HepG2 (cell line): Measurements from ENCODE around the gene CDC42BPG. TPM values are rescaled to one million over a fixed set of nuclear protein-coding genes. Genes with fewer than 3 reads are reported as not detected.

Experiments
- ATAC-seq: fragments of 200-7000 bp; cut with Tn5 transposase; 3 replicates; pipeline ENCODE4 v1.9.1; 2020; ENCODE audit warnings: mild to moderate bottlenecking, moderate library complexity
- BruUV-seq: library from RNA; stranded (reverse); fragments of 400-500 nt; replicated peaks from 2 replicates; lab custom pipeline; 2021; lab: Mats Ljungman, UMichigan
- CTCF ChIA-PET: fragments of 300-600 bp; formaldehyde crosslinking; extraction: SDS; loops from one replicate; lab custom pipeline; 2021; ENCODE audit warnings: low total read pairs, inconsistent platforms, low intra/inter-chr PET ratio; lab: Yijun Ruan, JAX
- POLR2A ChIA-PET: fragments of 350-600 bp; sonication (Branson Sonifier 250); formaldehyde crosslinking; loops from one replicate; lab custom pipeline; 2020; ENCODE audit warnings: antibody characterized with exemption, inconsistent platforms; lab: Yijun Ruan, JAX
- DNase-seq: peaks from one replicate; pipeline ENCODE4 v3.0.0-alpha.2; 2015; ENCODE audit warnings: low spot score
- FAIRE-seq: peaks from 3 replicates; lab custom pipeline; 2011; peaks lifted over from hg19 to GRCh38; lab: Jason Lieb, UNC
- H2AFZ ChIP-seq: one replicate; pipeline ENCODE4 v1.6.1; 2011; ENCODE audit warnings: low read length, inconsistent platforms
- H3K27ac ChIP-seq: fragments of 300-600 bp; 3 replicates; pipeline ENCODE4 v1.8.0; 2011; ENCODE audit warnings: mixed run types, mild to moderate bottlenecking, mixed read lengths, low read length, inconsistent platforms; ENCODE audit not compliant: insufficient read depth; ENCODE audit errors: extremely low read length
- H3K27me3 ChIP-seq, 2 experiments: fragments of 200-600 bp in 1 of 2; 2 replicates in 1 of 2; 3 replicates in 1 of 2; pipeline versions ENCODE4 v1.6.0 to v1.8.0; 2011; ENCODE audit warnings: low read length in 2 of 2, mild to moderate bottlenecking in 2 of 2, moderate library complexity in 2 of 2, inconsistent platforms in 1 of 2; ENCODE audit not compliant: insufficient read depth in 2 of 2, control insufficient read depth in 1 of 2
- H3K36me3 ChIP-seq, 2 experiments: fragments of 200-600 bp in 1 of 2; replicated peaks in 1 of 2; 2 replicates in 1 of 2; 3 replicates in 1 of 2; pipeline versions ENCODE4 v1.5.1 to v1.8.0; 2011; ENCODE audit warnings: low read length in 2 of 2, inconsistent platforms in 1 of 2; ENCODE audit not compliant: insufficient read depth in 2 of 2, control insufficient read depth in 1 of 2
- H3K4me1 ChIP-seq: 2 replicates; pipeline ENCODE4 v1.5.1; 2012; ENCODE audit warnings: low read length, inconsistent platforms; ENCODE audit not compliant: insufficient read depth
- H3K4me2 ChIP-seq: 2 replicates; pipeline ENCODE4 v1.6.0; 2011; ENCODE audit warnings: low read depth, low read length, inconsistent platforms
- H3K4me3 ChIP-seq, 3 experiments: fragments of 200-600 bp in 1 of 3; sonication (generic), shearing (Covaris generic) in 1 of 3; replicated peaks in 1 of 3; 2 replicates each; pipeline ENCODE4 v1.5.1; 2011 to 2016; ENCODE audit warnings: low read length in 3 of 3, inconsistent platforms in 2 of 3, low read depth in 2 of 3, mild to moderate bottlenecking in 2 of 3, control low read depth in 1 of 3, mixed read lengths in 1 of 3; ENCODE audit not compliant: insufficient read depth in 1 of 3
- H3K79me2 ChIP-seq: one replicate; pipeline ENCODE4 v1.6.1; 2011; ENCODE audit warnings: low read length, inconsistent platforms; ENCODE audit not compliant: insufficient read depth
- H3K9ac ChIP-seq: 2 replicates; pipeline ENCODE4 v1.6.0; 2011; ENCODE audit warnings: mild to moderate bottlenecking, low read depth, low read length, inconsistent platforms; ENCODE audit not compliant: insufficient read depth
- H3K9me3 ChIP-seq: 2 replicates; pipeline ENCODE4 v1.5.1; 2012; ENCODE audit warnings: mild to moderate bottlenecking, low read length
- H4K20me1 ChIP-seq: 2 replicates; pipeline ENCODE4 v1.6.0; 2011; ENCODE audit warnings: inconsistent platforms, mild to moderate bottlenecking, low read length, moderate library complexity; ENCODE audit not compliant: insufficient read depth
- ARID4A ChIP-seq: sonication (generic); formaldehyde crosslinking; IDR thresholded peaks from 2 replicates; pipeline ENCODE4 v1.5.0; 2020; ENCODE audit warnings: mild to moderate bottlenecking, missing genetic modification reagents, borderline replicate concordance
- DNMT1 ChIP-seq: sonication (generic); formaldehyde crosslinking; IDR thresholded peaks from 2 replicates; pipeline ENCODE4 v1.5.1; 2020; ENCODE audit warnings: mild to moderate bottlenecking, missing genetic modification reagents
- HNRNPL ChIP-seq: fragments of 200-400 bp; formaldehyde crosslinking; IDR thresholded peaks from 2 replicates; pipeline ENCODE4 v1.6.1; 2017; ENCODE audit warnings: mild to moderate bottlenecking, low read depth, low read length
- MED8 ChIP-seq: sonication (generic); formaldehyde crosslinking; IDR thresholded peaks from 2 replicates; pipeline ENCODE4 v1.8.1; 2023; ENCODE audit warnings: mild to moderate bottlenecking, missing genetic modification reagents; ENCODE audit not compliant: insufficient replicate concordance
- NCOR1 ChIP-seq: fragments of 200-600 bp; sonication (generic); IDR thresholded peaks from 2 replicates; pipeline ENCODE4 v1.7.0; 2017; ENCODE audit warnings: antibody characterized with exemption, low read length, borderline replicate concordance
- UBTF ChIP-seq: sonication (generic); formaldehyde crosslinking; IDR thresholded peaks from 2 replicates; pipeline ENCODE4 v1.4.0; 2020; ENCODE audit warnings: mild to moderate bottlenecking, missing genetic modification reagents
- ZHX2 ChIP-seq, 2 experiments: sonication (generic) in 1 of 2; formaldehyde crosslinking in 1 of 2; IDR thresholded peaks; 2 replicates each; pipeline versions ENCODE4 v1.6.1 to v1.9.0; 2014 to 2022; ENCODE audit warnings: antibody characterized with exemption in 1 of 2, borderline replicate concordance in 1 of 2, inconsistent platforms in 1 of 2, low read depth in 1 of 2, missing genetic modification reagents in 1 of 2
- WGBS: methylation state at CpG from one replicate; pipeline ENCODE4 v1.1.6; 2017; ENCODE audit warnings: low lambda C conversion rate; 5-methylcytosine and 5-hydroxymethylcytosine counted together
- in situ Hi-C: cut with HindIII; loops from 2 replicates; pipeline ENCODE4 v1.10.0; 2017; ENCODE audit warnings: low pct_unique_long_range_greater_than_20kb; ENCODE audit not compliant: extremely low pct_ligation_motif_present
- intact Hi-C: fragments of 100-400 bp; cut with micrococcal nuclease; formaldehyde crosslinking; loops from one replicate; pipeline ENCODE4 v1.10.0; 2022; ENCODE audit not compliant: unreplicated experiment
- polyA plus RNA-seq, 8 experiments: library from polyadenylated mRNA; depleted of rRNA in 3 of 8; stranded (reverse) in 7 of 8; unstranded in 1 of 8; fragments of >200 nt; fragmentation: Illumina TruSeq in 4 of 8; extraction: Trizol in 4 of 8; gene quantifications; 2 replicates each; pipeline versions ENCODE4 v1.2.1 to v1.2.3, GENCODE V29; 2011 to 2016; ENCODE audit warnings: low read depth in 4 of 8, missing spikeins in 1 of 8, mixed read lengths in 1 of 8; ENCODE audit not compliant: insufficient read depth in 1 of 8
- total RNA-seq, 5 experiments: library from RNA; depleted of rRNA; stranded (reverse); fragments of >200 nt; fragmentation: Illumina TruSeq; extraction: Trizol; gene quantifications; 2 replicates each; pipeline ENCODE4 v1.2.3, GENCODE V29; 2016; ENCODE audit warnings: low read depth in 1 of 5

CDC42BPG gene
- total and polyA plus RNA-seq, 2 of the 13 experiments (the other 11 are each of a cell fraction or from before 2014, with no cell fraction given): 0.55 to 1.4 TPM

- TF ChIP-seq ZHX2 (IDR thresholded peaks at IDR 0.05; ENCODE audit: low read depth) (no peak), ZHX2 (CRISPR knock-in tag; IDR thresholded peaks at IDR 0.05; ENCODE audit: borderline replicate concordance) (no peak)
Measured at GRCh38 chr11:64876835-64877341, 32.4 kb upstream of the CDC42BPG start (continued).

- POLR2A ChIA-PET: interaction anchor here (1.7 to 10.4 kb wide), 4 partner anchors 12 to 188 kb away, joined by 3 to 132 read pairs (median 26); no protein-coding TSS in a partner anchor
- no peak for ATAC-seq
- H2AFZ ChIP-seq: no peak overlapping the region
- peak overlapping the region; percentile 98 for H3K4me2 ChIP-seq
- H3K36me3 ChIP-seq: peaks cover 2 to 10% of the 10 kb centered on the region in 2 experiments; a peak in 2 of 5 replicates
- peaks cover 80% of the 10 kb centered on the region for H3K4me1 ChIP-seq
- FAIRE-seq: no peak
- no peaks in the 10 kb centered on the region; a peak in 1 of 5 replicates for H3K27me3 ChIP-seq
- peak overlapping the region; percentile 47 for H3K27ac ChIP-seq
- intact Hi-C loops: no loop called here
- in situ Hi-C loops: no loop called here
- no TSS peak for BruUV-seq
- H3K9ac ChIP-seq: peak overlapping the region; percentile 81
- peaks cover 48% of the 10 kb centered on the region for H3K79me2 ChIP-seq
- H3K9me3 ChIP-seq: no peaks in the 10 kb centered on the region
- peak overlapping the region in 2 of 3 experiments; percentile 83 to 99; a peak in 5 of 6 replicates for H3K4me3 ChIP-seq
- DNase-seq: no peak
- CTCF ChIA-PET: no interaction called here
- H4K20me1 ChIP-seq: no peaks in the 10 kb centered on the region; the same call in 1 of the 2 replicates
- WGBS: 65% methylated on average over 9 of the region's 11 CpGs
- TF ChIP-seq NCOR1 (no peak), ARID4A (CRISPR knock-in tag) (no peak), DNMT1 (no peak), UBTF (CRISPR knock-in tag) (peak; percentile 12; the same call in 1 of the 2 replicates), MED8 (CRISPR knock-in tag) (no peak), HNRNPL (0 out of 2 replicates have a peak, but pooled peaks have one; percentile 5)
Measured at GRCh38 chr11:64876229-64876750, 31.8 kb upstream of the CDC42BPG start.
